NCI-H146 (cell line): ENCODE data around the gene DDX41.
A peak's percentile ranks its signal among the peaks of the same experiment; 100 is the strongest.

Experiments
- DNase-seq: peaks from one replicate; lab custom pipeline; 2025; lab: John Stamatoyannopoulos, UW

DDX41 gene

GRCh38 chr5:177512736-177513380 is 3.9 kb downstream of the DDX41 start:
- no peak for DNase-seq

GRCh38 chr5:177511796-177512675 is 4.7 kb downstream of the DDX41 start:
- DNase-seq: no peak

GRCh38 chr5:177511181-177511580 is 5.6 kb downstream of the DDX41 start:
- DNase-seq: no peak

GRCh38 chr5:177510567-177511053 is 6.2 kb downstream of the DDX41 start:
- no peak for DNase-seq

- DNase-seq: no peak
These were observed 6.7 kb downstream of the DDX41 start for GRCh38 chr5:177509991-177510566.

- DNase-seq: no peak
These were observed 7.3 kb downstream of the DDX41 start, which contains the start of gene DOK3 for GRCh38 chr5:177509381-177509951. Gene DOK3 (minus strand): TSS chr5:177509826. CDS start chr5:177509540, 286 bp downstream.

- no peak for DNase-seq
These were observed 7.9 kb downstream of the DDX41 start for GRCh38 chr5:177508837-177509236.

GRCh38 chr5:177508221-177508611 is 8.5 kb downstream of the DDX41 start:
- no peak for DNase-seq

- no peak for DNase-seq
These were observed 9.1 kb downstream of the DDX41 start for GRCh38 chr5:177507596-177508220.

- no peak for DNase-seq
These were observed 9.6 kb downstream of the DDX41 start for GRCh38 chr5:177507165-177507564.

- no peak for DNase-seq
These were observed 11.7 kb downstream of the DDX41 start for GRCh38 chr5:177505075-177505474.

GRCh38 chr5:177504086-177505056 is 12.4 kb downstream of the DDX41 start:
- no peak for DNase-seq

GRCh38 chr5:177503351-177504085 is 13.2 kb downstream of the DDX41 start:
- DNase-seq: no peak

GRCh38 chr5:177502886-177503285 is 13.9 kb downstream of the DDX41 start:
- DNase-seq: no peak

- no peak for DNase-seq
These were observed 14.7 kb downstream of the DDX41 start for GRCh38 chr5:177501874-177502678.

- peak; percentile 69 for DNase-seq
These were observed 15.9 kb downstream of the DDX41 start for GRCh38 chr5:177500685-177501522.

GRCh38 chr5:177499842-177500241 is 16.9 kb downstream of the DDX41 start:
- no peak for DNase-seq
